Liver (tissue), 3 donors: ENCODE results near the gene GNAI3.

Experiments used
- EGR1 ChIP-seq, 2 donors: IDR thresholded peaks; 2 replicates each; pipeline ENCODE4 v1.6.1; 2016 to 2018; ENCODE audit warnings: antibody characterized with exemption in 2 of 2, low read depth in 2 of 2
- FOXA1 ChIP-seq: IDR thresholded peaks from 2 replicates; pipeline ENCODE4 v1.6.1; 2016; ENCODE audit warnings: antibody characterized with exemption
- JUND ChIP-seq, 2 donors: IDR thresholded peaks; 2 replicates each; pipeline ENCODE4 v1.6.1; 2016; ENCODE audit warnings: antibody characterized with exemption in 2 of 2
- SP1 ChIP-seq: IDR thresholded peaks from 2 replicates; pipeline ENCODE4 v1.6.1; 2018; ENCODE audit warnings: antibody characterized with exemption, mild to moderate bottlenecking
- TAF1 ChIP-seq: conservative IDR thresholded peaks from 2 replicates; pipeline ENCODE4 v1.6.1; 2016; ENCODE audit warnings: antibody characterized with exemption, mild to moderate bottlenecking
- YY1 ChIP-seq: IDR thresholded peaks from 2 replicates; pipeline ENCODE4 v1.6.1; 2016; ENCODE audit warnings: antibody characterized with exemption, mild to moderate bottlenecking
- TF ChIP-seq, protein P1 (sequence below): fragments of 150-350 bp; IDR thresholded peaks from 2 replicates; pipeline ENCODE4 v1.5.1; 2017; ENCODE audit warnings: improper control_type of control experiment, low read depth, low read length; ENCODE audit not compliant: missing input control
- TF ChIP-seq, protein P2 (sequence below): IDR thresholded peaks from 2 replicates; pipeline ENCODE4 v1.6.1; 2016; ENCODE audit warnings: antibody characterized with exemption
- TF ChIP-seq, protein P3 (sequence below): IDR thresholded peaks from 2 replicates; pipeline ENCODE4 v1.6.1; 2016; ENCODE audit warnings: antibody characterized with exemption
- donor health status: healthy.
- donor health status: healthy.

GRCh38 chr1:109629372-109630030 is 81.1 kb downstream of the GNAI3 start:
- TF ChIP-seq, protein P1, sequence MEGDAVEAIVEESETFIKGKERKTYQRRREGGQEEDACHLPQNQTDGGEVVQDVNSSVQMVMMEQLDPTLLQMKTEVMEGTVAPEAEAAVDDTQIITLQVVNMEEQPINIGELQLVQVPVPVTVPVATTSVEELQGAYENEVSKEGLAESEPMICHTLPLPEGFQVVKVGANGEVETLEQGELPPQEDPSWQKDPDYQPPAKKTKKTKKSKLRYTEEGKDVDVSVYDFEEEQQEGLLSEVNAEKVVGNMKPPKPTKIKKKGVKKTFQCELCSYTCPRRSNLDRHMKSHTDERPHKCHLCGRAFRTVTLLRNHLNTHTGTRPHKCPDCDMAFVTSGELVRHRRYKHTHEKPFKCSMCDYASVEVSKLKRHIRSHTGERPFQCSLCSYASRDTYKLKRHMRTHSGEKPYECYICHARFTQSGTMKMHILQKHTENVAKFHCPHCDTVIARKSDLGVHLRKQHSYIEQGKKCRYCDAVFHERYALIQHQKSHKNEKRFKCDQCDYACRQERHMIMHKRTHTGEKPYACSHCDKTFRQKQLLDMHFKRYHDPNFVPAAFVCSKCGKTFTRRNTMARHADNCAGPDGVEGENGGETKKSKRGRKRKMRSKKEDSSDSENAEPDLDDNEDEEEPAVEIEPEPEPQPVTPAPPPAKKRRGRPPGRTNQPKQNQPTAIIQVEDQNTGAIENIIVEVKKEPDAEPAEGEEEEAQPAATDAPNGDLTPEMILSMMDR = no peak
- TF ChIP-seq TAF1 (no peak), EGR1 (IDR thresholded peaks at IDR 0.05; ENCODE audit: low read depth in 2 of 2) (no peak), FOXA1 (no peak), JUND (IDR thresholded peaks at IDR 0.05) (no peak), SP1 (no peak), YY1 (no peak)
- TF ChIP-seq, protein P2, sequence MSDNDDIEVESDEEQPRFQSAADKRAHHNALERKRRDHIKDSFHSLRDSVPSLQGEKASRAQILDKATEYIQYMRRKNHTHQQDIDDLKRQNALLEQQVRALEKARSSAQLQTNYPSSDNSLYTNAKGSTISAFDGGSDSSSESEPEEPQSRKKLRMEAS = no peak
- TF ChIP-seq, protein P3, sequence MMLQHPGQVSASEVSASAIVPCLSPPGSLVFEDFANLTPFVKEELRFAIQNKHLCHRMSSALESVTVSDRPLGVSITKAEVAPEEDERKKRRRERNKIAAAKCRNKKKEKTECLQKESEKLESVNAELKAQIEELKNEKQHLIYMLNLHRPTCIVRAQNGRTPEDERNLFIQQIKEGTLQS = no peak
